ENCODE results near the gene PAMR1. TPM values are rescaled to one million over a fixed set of nuclear protein-coding genes. Genes with fewer than 3 reads are reported as not detected.

The PAMR1 gene
- polyA plus RNA-seq, 2 of the 4 experiments (the other 2 are of a cell fraction) = not detected

- FAIRE-seq = no peak
- Histone ChIP-seq H3K4me3 (no peak overlapping the region), H3K9me3 (no peaks in the 10 kb centered on the region), H3K4me1 (no peaks in the 10 kb centered on the region), H3K4me2 (no peak overlapping the region), H3K27ac (no peak overlapping the region)
- ChIA-PET POLR2A (no interaction called here), CTCF (interaction anchor here (1.2 to 1.4 kb wide), 2 partner anchors 20 to 53 kb away, joined by 4 read pairs; no protein-coding TSS in a partner anchor)
- TF ChIP-seq KDM1A (IDR thresholded peaks at IDR 0.05; ENCODE audit: low read depth) (no peak), CBX2 (IDR thresholded peaks at IDR 0.05; ENCODE audit: borderline replicate concordance, low read depth) (no peak), KDM5A (IDR thresholded peaks at IDR 0.05) (no peak), HOXA7 (CRISPR knock-in tag; IDR thresholded peaks at IDR 0.05) (no peak)
- 53% methylated on average over 8 of the region's 14 CpGs for WGBS (ENCODE audit: missing lambda C conversion rate)
- DNase-seq (ENCODE audit: low read depth in 1 of 2, low spot score in 1 of 2) = no peak
- no peak for ATAC-seq
Observed at GRCh38 chr11:35432464-35432863, 93.0 kb downstream of the PAMR1 start.

GRCh38 chr11:35427071-35427470, 98.3 kb downstream of the PAMR1 start:
- TF ChIP-seq FOXS1 (CRISPR knock-in tag; IDR thresholded peaks at IDR 0.05) = no peak
- no peak for TF ChIP-seq CBX2 (IDR thresholded peaks at IDR 0.05; ENCODE audit: borderline replicate concordance, low read depth)
- no peak for TF ChIP-seq EP300 (IDR thresholded peaks at IDR 0.05)
- TF ChIP-seq MAFK (IDR thresholded peaks at IDR 0.05; ENCODE audit: partially characterized antibody) = no peak
- no peak for TF ChIP-seq MAZ (IDR thresholded peaks at IDR 0.05; ENCODE audit: borderline replicate concordance, low read depth, low read length)
- no peak for TF ChIP-seq ZFP36 (IDR thresholded peaks at IDR 0.05; ENCODE audit: borderline replicate concordance, partially characterized antibody)
- TF ChIP-seq SREBF2 (IDR thresholded peaks at IDR 0.05) = no peak
- no peak for TF ChIP-seq MYC (IDR thresholded peaks at IDR 0.05; ENCODE audit: borderline replicate concordance, low read length)
- TF ChIP-seq EHMT2 (IDR thresholded peaks at IDR 0.05; ENCODE audit: low read depth) = no peak
- TF ChIP-seq, protein P1, sequence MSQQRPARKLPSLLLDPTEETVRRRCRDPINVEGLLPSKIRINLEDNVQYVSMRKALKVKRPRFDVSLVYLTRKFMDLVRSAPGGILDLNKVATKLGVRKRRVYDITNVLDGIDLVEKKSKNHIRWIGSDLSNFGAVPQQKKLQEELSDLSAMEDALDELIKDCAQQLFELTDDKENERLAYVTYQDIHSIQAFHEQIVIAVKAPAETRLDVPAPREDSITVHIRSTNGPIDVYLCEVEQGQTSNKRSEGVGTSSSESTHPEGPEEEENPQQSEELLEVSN (IDR thresholded peaks at IDR 0.05; ENCODE audit: borderline replicate concordance, low read depth) = no peak
- no peak for TF ChIP-seq TP53 (CRISPR knock-in tag; IDR thresholded peaks at IDR 0.05)
- TF ChIP-seq JUN (IDR thresholded peaks at IDR 0.05) = no peak
- TF ChIP-seq EHF (CRISPR knock-in tag; IDR thresholded peaks at IDR 0.05) = no peak
- TF ChIP-seq RCOR1 (IDR thresholded peaks at IDR 0.05; ENCODE audit: low read depth, low read length) = no peak
- TF ChIP-seq TFCP2L1 (CRISPR knock-in tag; IDR thresholded peaks at IDR 0.05) = no peak
- ChIA-PET POLR2A (no interaction called here), CTCF (interaction anchor here (0.6 to 1.6 kb wide), 2 partner anchors 10 to 1121 kb away, joined by 4 read pairs; no protein-coding TSS in a partner anchor)
- no peak for DNase-seq (ENCODE audit: low read depth in 1 of 2, low spot score in 1 of 2)
- no peak overlapping the region for H3K4me3 ChIP-seq
- 2% methylated on average over 3 of the region's 3 CpGs for WGBS (ENCODE audit: missing lambda C conversion rate)
- no peak for FAIRE-seq
- H3K4me2 ChIP-seq = no peak overlapping the region
- H3K4me1 ChIP-seq = no peaks in the 10 kb centered on the region
- no peak overlapping the region for H3K27ac ChIP-seq
- no peak for ATAC-seq
- H3K9me3 ChIP-seq = no peaks in the 10 kb centered on the region; the same call in 2 of the 3 replicates

GRCh38 chr11:35426351-35426750, 99.1 kb downstream of the PAMR1 start:
- no peak overlapping the region for H3K4me3 ChIP-seq
- CTCF ChIA-PET = interaction anchor here (0.7 to 3.3 kb wide), 4 partner anchors 10 to 59 kb away, joined by 3 to 12 read pairs (median 6); no protein-coding TSS in a partner anchor
- TF ChIP-seq BCL3 (IDR thresholded peaks at IDR 0.05) (no peak), JUNB (IDR thresholded peaks at IDR 0.05) (no peak), BHLHE40 (IDR thresholded peaks at IDR 0.05; ENCODE audit: low read depth, low read length) (no peak), ZSCAN20 (CRISPR knock-in tag; IDR thresholded peaks at IDR 0.05) (no peak), ZFP36 (IDR thresholded peaks at IDR 0.05; ENCODE audit: borderline replicate concordance, partially characterized antibody) (no peak), EHMT2 (IDR thresholded peaks at IDR 0.05; ENCODE audit: low read depth) (no peak), ZC3H11A (IDR thresholded peaks at IDR 0.05) (no peak), ATOH8 (CRISPR knock-in tag; IDR thresholded peaks at IDR 0.05; ENCODE audit: low read depth) (no peak), CBX2 (IDR thresholded peaks at IDR 0.05; ENCODE audit: borderline replicate concordance, low read depth) (no peak), TP53 (CRISPR knock-in tag; IDR thresholded peaks at IDR 0.05) (no peak), RAD21 (conservative IDR thresholded peaks at IDR 0.05 in 1 of 2, IDR thresholded peaks at IDR 0.05 in 1 of 2) (no peak), CEBPB (IDR thresholded peaks at IDR 0.05) (no peak)
- TF ChIP-seq, protein P2, sequence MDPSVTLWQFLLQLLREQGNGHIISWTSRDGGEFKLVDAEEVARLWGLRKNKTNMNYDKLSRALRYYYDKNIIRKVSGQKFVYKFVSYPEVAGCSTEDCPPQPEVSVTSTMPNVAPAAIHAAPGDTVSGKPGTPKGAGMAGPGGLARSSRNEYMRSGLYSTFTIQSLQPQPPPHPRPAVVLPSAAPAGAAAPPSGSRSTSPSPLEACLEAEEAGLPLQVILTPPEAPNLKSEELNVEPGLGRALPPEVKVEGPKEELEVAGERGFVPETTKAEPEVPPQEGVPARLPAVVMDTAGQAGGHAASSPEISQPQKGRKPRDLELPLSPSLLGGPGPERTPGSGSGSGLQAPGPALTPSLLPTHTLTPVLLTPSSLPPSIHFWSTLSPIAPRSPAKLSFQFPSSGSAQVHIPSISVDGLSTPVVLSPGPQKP (IDR thresholded peaks at IDR 0.05; ENCODE audit: low read depth, low read length) = no peak
- TF ChIP-seq, protein P3, sequence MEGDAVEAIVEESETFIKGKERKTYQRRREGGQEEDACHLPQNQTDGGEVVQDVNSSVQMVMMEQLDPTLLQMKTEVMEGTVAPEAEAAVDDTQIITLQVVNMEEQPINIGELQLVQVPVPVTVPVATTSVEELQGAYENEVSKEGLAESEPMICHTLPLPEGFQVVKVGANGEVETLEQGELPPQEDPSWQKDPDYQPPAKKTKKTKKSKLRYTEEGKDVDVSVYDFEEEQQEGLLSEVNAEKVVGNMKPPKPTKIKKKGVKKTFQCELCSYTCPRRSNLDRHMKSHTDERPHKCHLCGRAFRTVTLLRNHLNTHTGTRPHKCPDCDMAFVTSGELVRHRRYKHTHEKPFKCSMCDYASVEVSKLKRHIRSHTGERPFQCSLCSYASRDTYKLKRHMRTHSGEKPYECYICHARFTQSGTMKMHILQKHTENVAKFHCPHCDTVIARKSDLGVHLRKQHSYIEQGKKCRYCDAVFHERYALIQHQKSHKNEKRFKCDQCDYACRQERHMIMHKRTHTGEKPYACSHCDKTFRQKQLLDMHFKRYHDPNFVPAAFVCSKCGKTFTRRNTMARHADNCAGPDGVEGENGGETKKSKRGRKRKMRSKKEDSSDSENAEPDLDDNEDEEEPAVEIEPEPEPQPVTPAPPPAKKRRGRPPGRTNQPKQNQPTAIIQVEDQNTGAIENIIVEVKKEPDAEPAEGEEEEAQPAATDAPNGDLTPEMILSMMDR (IDR thresholded peaks at IDR 0.05) = no peak
- TF ChIP-seq, protein P4, sequence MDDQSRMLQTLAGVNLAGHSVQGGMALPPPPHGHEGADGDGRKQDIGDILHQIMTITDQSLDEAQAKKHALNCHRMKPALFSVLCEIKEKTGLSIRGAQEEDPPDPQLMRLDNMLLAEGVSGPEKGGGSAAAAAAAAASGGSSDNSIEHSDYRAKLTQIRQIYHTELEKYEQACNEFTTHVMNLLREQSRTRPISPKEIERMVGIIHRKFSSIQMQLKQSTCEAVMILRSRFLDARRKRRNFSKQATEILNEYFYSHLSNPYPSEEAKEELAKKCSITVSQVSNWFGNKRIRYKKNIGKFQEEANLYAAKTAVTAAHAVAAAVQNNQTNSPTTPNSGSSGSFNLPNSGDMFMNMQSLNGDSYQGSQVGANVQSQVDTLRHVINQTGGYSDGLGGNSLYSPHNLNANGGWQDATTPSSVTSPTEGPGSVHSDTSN (IDR thresholded peaks at IDR 0.05) = no peak

More at GRCh38 chr11:35426351-35426750, 99.1 kb downstream of the PAMR1 start:
- POLR2A ChIA-PET = no interaction called here
- DNase-seq (ENCODE audit: low read depth in 1 of 2, low spot score in 1 of 2) (no peak), ATAC-seq (no peak), FAIRE-seq (no peak)
- Histone ChIP-seq H3K9me3 (no peaks in the 10 kb centered on the region; the same call in 2 of the 3 replicates), H3K4me1 (no peaks in the 10 kb centered on the region), H3K27ac (no peak overlapping the region), H3K4me2 (no peak overlapping the region)
- WGBS (ENCODE audit: missing lambda C conversion rate) = 23% methylated on average over 1 of the region's 1 CpG

All from A549 (cell line).